ENCODE results near the gene CERS3. TPM values are rescaled to one million over a fixed set of nuclear protein-coding genes. Genes with fewer than 3 reads are reported as not detected.

The CERS3 gene
- total RNA-seq, 1 donor = 0.73 TPM

Other genes with a start within 250 kb of the CERS3 start
- 7.6 TPM for gene ADAMTS17, start 187.0 kb downstream of the CERS3 start, total RNA-seq
- 116 TPM for gene LINS1, start 73.2 kb upstream of the CERS3 start, total RNA-seq
- gene ASB7, start 73.6 kb upstream of the CERS3 start, total RNA-seq = 23.5 TPM